ENCODE data around the gene RGR. TPM values are rescaled to one million over a fixed set of nuclear protein-coding genes. Genes with fewer than 3 reads are reported as not detected.

The RGR gene
- total RNA-seq, 1 experiment from 2014 or later: not detected

DNA sequence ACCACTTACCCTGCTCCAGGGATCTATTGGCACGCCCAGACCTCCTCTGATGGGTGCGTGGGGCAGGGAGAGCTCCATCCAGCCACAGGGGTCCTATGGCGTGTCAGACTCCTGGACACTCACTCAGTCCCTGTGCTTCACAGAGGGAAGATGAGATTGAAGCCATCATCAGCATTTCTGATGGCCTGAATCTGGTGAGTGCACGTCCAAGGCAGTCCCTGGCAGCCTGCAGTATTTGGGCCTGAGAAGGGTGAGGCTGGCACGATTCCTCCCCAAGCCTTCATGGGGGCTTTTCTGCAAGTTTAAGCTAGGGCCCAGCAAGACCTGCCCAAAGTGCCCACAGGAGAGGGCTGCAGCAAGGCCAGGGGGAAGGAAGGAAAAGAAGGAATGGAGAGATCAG, 47.2 kb upstream of the RGR start:
- H3K4me1 Mint-ChIP-seq (ENCODE audit: low read depth, unreplicated experiment): no peaks in the 10 kb centered on the region
- H3K36me3 Mint-ChIP-seq (ENCODE audit: insufficient read depth, unreplicated experiment): no peaks in the 10 kb centered on the region
- no peaks in the 10 kb centered on the region for H3K4me1 ChIP-seq
- intact Hi-C loops (cut with micrococcal nuclease; ENCODE audit: unreplicated experiment): no loop called here
- no peak overlapping the region for H3K27ac Mint-ChIP-seq (ENCODE audit: unreplicated experiment)
- ChIA-PET CTCF (no interaction called here), POLR2A (no interaction called here)
- H3K27me3 Mint-ChIP-seq (ENCODE audit: insufficient read depth, unreplicated experiment): peaks cover 34% of the 10 kb centered on the region
- H3K36me3 ChIP-seq (ENCODE audit: control insufficient read depth, insufficient read depth, low read length): no peaks in the 10 kb centered on the region
- TF ChIP-seq, protein P1, sequence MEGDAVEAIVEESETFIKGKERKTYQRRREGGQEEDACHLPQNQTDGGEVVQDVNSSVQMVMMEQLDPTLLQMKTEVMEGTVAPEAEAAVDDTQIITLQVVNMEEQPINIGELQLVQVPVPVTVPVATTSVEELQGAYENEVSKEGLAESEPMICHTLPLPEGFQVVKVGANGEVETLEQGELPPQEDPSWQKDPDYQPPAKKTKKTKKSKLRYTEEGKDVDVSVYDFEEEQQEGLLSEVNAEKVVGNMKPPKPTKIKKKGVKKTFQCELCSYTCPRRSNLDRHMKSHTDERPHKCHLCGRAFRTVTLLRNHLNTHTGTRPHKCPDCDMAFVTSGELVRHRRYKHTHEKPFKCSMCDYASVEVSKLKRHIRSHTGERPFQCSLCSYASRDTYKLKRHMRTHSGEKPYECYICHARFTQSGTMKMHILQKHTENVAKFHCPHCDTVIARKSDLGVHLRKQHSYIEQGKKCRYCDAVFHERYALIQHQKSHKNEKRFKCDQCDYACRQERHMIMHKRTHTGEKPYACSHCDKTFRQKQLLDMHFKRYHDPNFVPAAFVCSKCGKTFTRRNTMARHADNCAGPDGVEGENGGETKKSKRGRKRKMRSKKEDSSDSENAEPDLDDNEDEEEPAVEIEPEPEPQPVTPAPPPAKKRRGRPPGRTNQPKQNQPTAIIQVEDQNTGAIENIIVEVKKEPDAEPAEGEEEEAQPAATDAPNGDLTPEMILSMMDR (IDR thresholded peaks at IDR 0.05; ENCODE audit: insufficient read depth in 1 of 2, low read depth in 1 of 2, low read length in 1 of 2, severe bottlenecking in 1 of 2, unreplicated experiment in 1 of 2): no peak
- no peak overlapping the region for H3K4me3 Mint-ChIP-seq (ENCODE audit: unreplicated experiment)
- H3K4me3 ChIP-seq (ENCODE audit: low read depth, low read length): no peak overlapping the region
- BruUV-seq (replicated peaks): no TSS peak
- DNase-seq: no peak
- H3K27me3 ChIP-seq (replicated peaks; ENCODE audit: control insufficient read depth, insufficient read depth, low read length): peaks cover 10% of the 10 kb centered on the region
- H3K9me3 Mint-ChIP-seq (ENCODE audit: unreplicated experiment): no peaks in the 10 kb centered on the region
- H3K9me3 ChIP-seq: no peaks in the 10 kb centered on the region

- DNase-seq: peak in 1 of 2 experiments; percentile 18
- Mint-ChIP-seq H3K36me3 (ENCODE audit: insufficient read depth, unreplicated experiment) (no peaks in the 10 kb centered on the region), H3K4me1 (ENCODE audit: low read depth, unreplicated experiment) (no peaks in the 10 kb centered on the region), H3K27ac (ENCODE audit: unreplicated experiment) (no peak overlapping the region), H3K4me3 (ENCODE audit: unreplicated experiment) (no peak overlapping the region), H3K9me3 (ENCODE audit: unreplicated experiment) (no peaks in the 10 kb centered on the region), H3K27me3 (ENCODE audit: insufficient read depth, unreplicated experiment) (peaks cover 31% of the 10 kb centered on the region)
- intact Hi-C loops (cut with micrococcal nuclease; ENCODE audit: unreplicated experiment): no loop called here
- Histone ChIP-seq H3K4me1 (no peaks in the 10 kb centered on the region), H3K4me3 (ENCODE audit: low read depth, low read length) (no peak overlapping the region), H3K9me3 (no peaks in the 10 kb centered on the region), H3K36me3 (ENCODE audit: control insufficient read depth, insufficient read depth, low read length) (no peaks in the 10 kb centered on the region), H3K27me3 (replicated peaks; ENCODE audit: control insufficient read depth, insufficient read depth, low read length) (peaks cover 7% of the 10 kb centered on the region)
- ChIA-PET POLR2A (no interaction called here), CTCF (no interaction called here)
- TF ChIP-seq, protein P1 (IDR thresholded peaks at IDR 0.05; ENCODE audit: insufficient read depth in 1 of 2, low read depth in 1 of 2, low read length in 1 of 2, severe bottlenecking in 1 of 2, unreplicated experiment in 1 of 2): no peak
- no TSS peak for BruUV-seq (replicated peaks)
Measured at GRCh38 chr10:84198206-84198915, 46.5 kb upstream of the RGR start.

DNA sequence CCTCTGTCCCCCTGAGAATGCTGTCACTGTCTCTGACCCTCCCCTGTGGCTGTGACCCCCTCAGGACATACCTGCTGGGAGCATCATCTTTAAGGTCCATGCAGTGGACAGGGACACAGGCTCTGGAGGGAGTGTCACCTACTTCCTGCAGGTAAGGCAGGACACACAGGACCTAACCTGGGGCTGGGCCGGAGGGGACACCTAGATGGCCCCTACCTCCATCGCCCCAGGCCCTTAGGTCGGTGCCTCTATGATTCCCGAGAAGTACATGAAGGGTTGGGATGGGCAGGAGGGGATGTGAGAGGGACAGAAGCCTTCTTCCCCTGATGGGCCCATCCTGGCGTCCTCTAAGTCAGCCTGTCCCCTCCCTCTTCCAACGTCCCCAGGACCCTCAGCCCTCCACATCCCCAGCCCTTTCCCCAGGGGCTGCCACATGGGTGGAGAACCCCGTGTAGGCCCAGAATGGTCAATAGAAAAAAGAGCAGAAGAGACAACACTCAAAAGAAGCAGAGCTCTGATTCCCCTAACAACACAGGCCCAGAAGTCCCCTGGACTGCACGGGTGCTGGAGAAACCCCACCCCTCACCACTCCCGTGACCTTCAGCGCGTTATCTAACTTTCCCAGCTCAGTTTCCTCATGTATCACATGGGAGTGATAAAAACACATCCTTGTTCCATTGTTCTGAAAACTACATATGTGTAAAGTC, 44.2 kb upstream of the RGR start:
- Histone ChIP-seq H3K4me1 (no peaks in the 10 kb centered on the region), H3K36me3 (ENCODE audit: control insufficient read depth, insufficient read depth, low read length) (no peaks in the 10 kb centered on the region), H3K9me3 (no peaks in the 10 kb centered on the region), H3K27me3 (replicated peaks; ENCODE audit: control insufficient read depth, insufficient read depth, low read length) (peaks cover 3% of the 10 kb centered on the region), H3K4me3 (ENCODE audit: low read depth, low read length) (no peak overlapping the region)
- ChIA-PET POLR2A (no interaction called here), CTCF (no interaction called here)
- Mint-ChIP-seq H3K9me3 (ENCODE audit: unreplicated experiment) (no peaks in the 10 kb centered on the region), H3K4me3 (ENCODE audit: unreplicated experiment) (no peak overlapping the region), H3K36me3 (ENCODE audit: insufficient read depth, unreplicated experiment) (no peaks in the 10 kb centered on the region), H3K27ac (ENCODE audit: unreplicated experiment) (no peak overlapping the region), H3K27me3 (ENCODE audit: insufficient read depth, unreplicated experiment) (peaks cover 31% of the 10 kb centered on the region), H3K4me1 (ENCODE audit: low read depth, unreplicated experiment) (no peaks in the 10 kb centered on the region)
- TF ChIP-seq, protein P1 (IDR thresholded peaks at IDR 0.05; ENCODE audit: insufficient read depth in 1 of 2, low read depth in 1 of 2, low read length in 1 of 2, severe bottlenecking in 1 of 2, unreplicated experiment in 1 of 2): no peak
- no TSS peak for BruUV-seq (replicated peaks)
- intact Hi-C loops (cut with micrococcal nuclease; ENCODE audit: unreplicated experiment): no loop called here
- DNase-seq: peak in 1 of 2 experiments; percentile 17
